HUES6 (cell line): ENCODE data around the gene ROR1.

ENCODE experiments used
- H3K27ac ChIP-seq: 2 replicates; pipeline ENCODE4 v1.7.0; 2013; ENCODE audit warnings: low read depth, mild to moderate bottlenecking, low read length, inconsistent platforms
- H3K27me3 ChIP-seq: 2 replicates; pipeline ENCODE4 v1.6.1; 2013; ENCODE audit warnings: low read length; ENCODE audit not compliant: control insufficient read depth, insufficient read depth
- H3K36me3 ChIP-seq: 2 replicates; pipeline ENCODE4 v1.6.1; 2013; ENCODE audit warnings: low read length; ENCODE audit not compliant: control insufficient read depth, insufficient read depth
- H3K4me1 ChIP-seq: 2 replicates; pipeline ENCODE4 v1.6.1; 2013; ENCODE audit warnings: low read length; ENCODE audit not compliant: control insufficient read depth, insufficient read depth
- H3K4me3 ChIP-seq: 2 replicates; pipeline ENCODE4 v1.5.1; 2013; ENCODE audit warnings: low read depth, low read length
- H3K9ac ChIP-seq: one replicate; pipeline ENCODE4 v1.6.1; 2013; ENCODE audit warnings: mild to moderate bottlenecking, low read length
- H3K9me3 ChIP-seq: 2 replicates; pipeline ENCODE4 v1.6.1; 2013; ENCODE audit warnings: low read depth, low read length; ENCODE audit not compliant: control insufficient read depth, insufficient read depth

Gene ROR1

GRCh38 chr1:63955370-63956145 is 181.7 kb downstream of the ROR1 start:
- Histone ChIP-seq H3K9ac (no peak overlapping the region), H3K4me3 (no peak overlapping the region), H3K27ac (no peak overlapping the region), H3K36me3 (no peaks in the 10 kb centered on the region), H3K27me3 (no peaks in the 10 kb centered on the region), H3K4me1 (peaks cover 7% of the 10 kb centered on the region), H3K9me3 (peaks cover 30% of the 10 kb centered on the region)

- no peak overlapping the region for H3K9ac ChIP-seq
- H3K4me3 ChIP-seq = no peak overlapping the region
- no peaks in the 10 kb centered on the region for H3K27me3 ChIP-seq
- no peak overlapping the region for H3K27ac ChIP-seq
- H3K4me1 ChIP-seq = no peaks in the 10 kb centered on the region
- H3K9me3 ChIP-seq = peaks cover 21% of the 10 kb centered on the region
- H3K36me3 ChIP-seq = no peaks in the 10 kb centered on the region
Observed at GRCh38 chr1:63958556-63958955, 184.7 kb downstream of the ROR1 start.

GRCh38 chr1:63960326-63960725 is 186.5 kb downstream of the ROR1 start:
- H3K9me3 ChIP-seq = peaks cover 8% of the 10 kb centered on the region; the same call in 1 of the 2 replicates
- no peaks in the 10 kb centered on the region for H3K36me3 ChIP-seq
- H3K4me1 ChIP-seq = no peaks in the 10 kb centered on the region
- no peak overlapping the region for H3K9ac ChIP-seq
- no peak overlapping the region for H3K4me3 ChIP-seq
- H3K27me3 ChIP-seq = no peaks in the 10 kb centered on the region
- no peak overlapping the region for H3K27ac ChIP-seq

- Histone ChIP-seq H3K9me3 (peaks cover 12% of the 10 kb centered on the region; the same call in 1 of the 2 replicates), H3K27me3 (no peaks in the 10 kb centered on the region), H3K9ac (no peak overlapping the region)
Observed at GRCh38 chr1:63966016-63966415, 192.2 kb downstream of the ROR1 start.

GRCh38 chr1:63967901-63968300 is 194.1 kb downstream of the ROR1 start:
- H3K27ac ChIP-seq = no peak overlapping the region
- H3K4me3 ChIP-seq = no peak overlapping the region
- H3K36me3 ChIP-seq = no peaks in the 10 kb centered on the region
- H3K9me3 ChIP-seq = peaks cover 12% of the 10 kb centered on the region; the same call in 1 of the 2 replicates
- no peaks in the 10 kb centered on the region for H3K27me3 ChIP-seq
- H3K9ac ChIP-seq = no peak overlapping the region
- H3K4me1 ChIP-seq = no peaks in the 10 kb centered on the region

More at GRCh38 chr1:63966016-63966415, 192.2 kb downstream of the ROR1 start:
- H3K27ac ChIP-seq = no peak overlapping the region
- no peak overlapping the region for H3K4me3 ChIP-seq
- no peaks in the 10 kb centered on the region for H3K4me1 ChIP-seq
- no peaks in the 10 kb centered on the region for H3K36me3 ChIP-seq

GRCh38 chr1:63968663-63969440 is 195.0 kb downstream of the ROR1 start:
- Histone ChIP-seq H3K36me3 (no peaks in the 10 kb centered on the region), H3K4me1 (no peaks in the 10 kb centered on the region), H3K27me3 (no peaks in the 10 kb centered on the region), H3K9ac (no peak overlapping the region), H3K27ac (no peak overlapping the region), H3K4me3 (no peak overlapping the region), H3K9me3 (peaks cover 12% of the 10 kb centered on the region; the same call in 1 of the 2 replicates)

- H3K4me3 ChIP-seq = no peak overlapping the region
- no peak overlapping the region for H3K27ac ChIP-seq
- no peaks in the 10 kb centered on the region for H3K27me3 ChIP-seq
- no peaks in the 10 kb centered on the region for H3K36me3 ChIP-seq
- H3K4me1 ChIP-seq = no peaks in the 10 kb centered on the region
- H3K9me3 ChIP-seq = peaks cover 12% of the 10 kb centered on the region; the same call in 1 of the 2 replicates
- H3K9ac ChIP-seq = no peak overlapping the region
Observed at GRCh38 chr1:63969441-63969901, 195.7 kb downstream of the ROR1 start.

- Histone ChIP-seq H3K9ac (no peak overlapping the region), H3K27ac (no peak overlapping the region), H3K4me3 (no peak overlapping the region), H3K36me3 (no peaks in the 10 kb centered on the region), H3K9me3 (peaks cover 12% of the 10 kb centered on the region; the same call in 1 of the 2 replicates), H3K4me1 (no peaks in the 10 kb centered on the region), H3K27me3 (no peaks in the 10 kb centered on the region)
Observed at GRCh38 chr1:63971557-63971956, 197.7 kb downstream of the ROR1 start.

GRCh38 chr1:63973005-63973419 is 199.2 kb downstream of the ROR1 start:
- Histone ChIP-seq H3K4me1 (no peaks in the 10 kb centered on the region), H3K27ac (no peak overlapping the region), H3K4me3 (no peak overlapping the region), H3K9ac (no peak overlapping the region), H3K36me3 (no peaks in the 10 kb centered on the region), H3K9me3 (peaks cover 12% of the 10 kb centered on the region; the same call in 1 of the 2 replicates), H3K27me3 (no peaks in the 10 kb centered on the region)

- Histone ChIP-seq H3K9me3 (no peaks in the 10 kb centered on the region), H3K4me3 (no peak overlapping the region), H3K27ac (no peak overlapping the region), H3K36me3 (no peaks in the 10 kb centered on the region), H3K9ac (no peak overlapping the region), H3K27me3 (no peaks in the 10 kb centered on the region), H3K4me1 (no peaks in the 10 kb centered on the region)
Observed at GRCh38 chr1:63974966-63975365, 201.1 kb downstream of the ROR1 start.

GRCh38 chr1:63975481-63975880 is 201.7 kb downstream of the ROR1 start:
- Histone ChIP-seq H3K9ac (no peak overlapping the region), H3K9me3 (no peaks in the 10 kb centered on the region), H3K4me1 (peaks cover 4% of the 10 kb centered on the region; the same call in 1 of the 2 replicates), H3K36me3 (no peaks in the 10 kb centered on the region), H3K27me3 (no peaks in the 10 kb centered on the region), H3K27ac (no peak overlapping the region), H3K4me3 (no peak overlapping the region)
